OCI-LY3 (cell line): ENCODE results near the gene C1QTNF5.
A peak's percentile ranks its signal among the peaks of the same experiment; 100 is the strongest.

Source experiments
- H2AFZ ChIP-seq: fragments of 200-600, 300-600 bp; shearing (Covaris generic); 2 replicates; pipeline ENCODE4 v1.6.0; 2014; ENCODE audit warnings: antibody characterized with exemption, low read depth, low read length
- H3K27ac ChIP-seq: fragments of 200-600, 300-600 bp; sonication (generic); 2 replicates; pipeline ENCODE4 v1.5.1; 2014; ENCODE audit warnings: mild to moderate bottlenecking, low read length, moderate library complexity, mixed read lengths
- H3K27me3 ChIP-seq: fragments of 200-600, 300-600 bp; sonication (generic); 2 replicates; pipeline ENCODE4 v1.6.1; 2014; ENCODE audit warnings: low read depth, low read length, mixed read lengths
- H3K36me3 ChIP-seq: fragments of 200-600, 300-600 bp; sonication (generic); replicated peaks from 2 replicates; pipeline ENCODE3; 2014; ENCODE audit warnings: low read depth, low read length, mixed read lengths
- H3K4me1 ChIP-seq: fragments of 300-600, 200-600 bp; sonication (generic); 2 replicates; pipeline ENCODE4 v1.6.1; 2014; ENCODE audit warnings: low read length, mixed read lengths
- H3K4me2 ChIP-seq: fragments of 200-600, 300-600 bp; sonication (generic); 2 replicates; pipeline ENCODE4 v1.6.1; 2014; ENCODE audit warnings: low read length, mixed read lengths
- H3K4me3 ChIP-seq: fragments of 300-600, 200-600 bp; sonication (generic); 2 replicates; pipeline ENCODE4 v1.5.1; 2014; ENCODE audit warnings: antibody characterized with exemption, mild to moderate bottlenecking, low read length, moderate library complexity
- H3K79me2 ChIP-seq: fragments of 300-600, 200-600 bp; shearing (Covaris generic); 2 replicates; pipeline ENCODE4 v1.6.1; 2014; ENCODE audit warnings: mild to moderate bottlenecking, low read length, mixed read lengths
- H3K9ac ChIP-seq: fragments of 300-600, 200-600 bp; shearing (Covaris generic); 2 replicates; pipeline ENCODE4 v1.6.0; 2014; ENCODE audit warnings: mild to moderate bottlenecking, low read length, moderate library complexity
- H3K9me3 ChIP-seq: fragments of 200-600, 300-600 bp; shearing (Covaris generic); 2 replicates; pipeline ENCODE4 v1.6.1; 2014; ENCODE audit warnings: low read length, mixed read lengths; ENCODE audit not compliant: insufficient read depth
- H4K20me1 ChIP-seq: fragments of 200-600, 300-600 bp; sonication (generic); 2 replicates; pipeline ENCODE4 v1.6.1; 2016; ENCODE audit warnings: low read length, mixed read lengths; ENCODE audit not compliant: insufficient read depth
- CTCF ChIP-seq: fragments of 200-600, 300-600 bp; sonication (generic); IDR thresholded peaks from 2 replicates; pipeline ENCODE4 v1.5.1; 2014; ENCODE audit warnings: antibody characterized with exemption, low read length, low read depth
- EZH2phosphoT487 ChIP-seq: fragments of 200-600 bp; shearing (Covaris generic); IDR thresholded peaks from 2 replicates; pipeline ENCODE4 v1.6.1; 2018; ENCODE audit warnings: antibody characterized with exemption, mixed run types, low read depth

The C1QTNF5 gene

GRCh38 chr11:119320240-119320775, 20.4 kb downstream of the C1QTNF5 start:
- H3K27me3 ChIP-seq = peaks cover 14% of the 10 kb centered on the region
- H3K4me2 ChIP-seq = peak overlapping the region; percentile 100
- H2AFZ ChIP-seq = no peak overlapping the region
- H3K27ac ChIP-seq = peak overlapping the region; percentile 86
- H3K36me3 ChIP-seq = no peaks in the 10 kb centered on the region
- H3K9ac ChIP-seq = peak overlapping the region; percentile 89
- H3K9me3 ChIP-seq = no peaks in the 10 kb centered on the region
- peak overlapping the region; percentile 86 for H3K4me3 ChIP-seq
- TF ChIP-seq CTCF (no peak), EZH2phosphoT487 (no peak)
- no peaks in the 10 kb centered on the region for H3K79me2 ChIP-seq
- H3K4me1 ChIP-seq = peaks cover 62% of the 10 kb centered on the region
- no peaks in the 10 kb centered on the region for H4K20me1 ChIP-seq

DNA sequence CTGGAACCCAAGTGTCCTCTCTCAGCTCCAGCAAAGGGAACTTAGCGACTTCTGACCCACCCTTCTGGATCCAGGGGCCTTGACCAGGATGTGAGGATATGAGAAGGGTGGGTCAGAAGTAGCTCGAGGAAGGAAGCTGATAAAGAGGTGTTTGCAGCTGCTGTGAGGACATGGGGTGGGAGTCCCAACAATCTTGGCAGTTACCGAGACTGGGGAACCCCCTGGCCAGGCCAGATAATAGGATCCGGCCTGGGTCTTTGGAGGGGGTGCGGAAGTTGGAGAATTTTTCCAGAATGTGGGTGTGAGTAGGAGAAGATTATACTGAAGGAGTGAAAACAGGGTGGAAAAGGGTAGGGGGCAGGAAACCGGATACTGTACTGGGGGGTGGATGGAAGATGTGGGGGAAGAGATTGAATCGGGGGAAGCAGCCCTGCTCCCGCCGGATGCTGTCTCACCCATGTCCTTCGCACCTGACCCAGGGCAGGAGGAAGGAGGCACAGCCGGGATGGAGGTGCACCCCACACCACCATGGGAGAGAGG, 20.9 kb downstream of the C1QTNF5 start:
- TF ChIP-seq EZH2phosphoT487 = no peak
- TF ChIP-seq CTCF = no peak
- H3K36me3 ChIP-seq = no peaks in the 10 kb centered on the region
- H3K27ac ChIP-seq = peak overlapping the region; percentile 86
- no peak overlapping the region for H2AFZ ChIP-seq
- H3K9ac ChIP-seq = peak overlapping the region; percentile 89
- peaks cover 14% of the 10 kb centered on the region for H3K27me3 ChIP-seq
- peak overlapping the region; percentile 86 for H3K4me3 ChIP-seq
- H3K9me3 ChIP-seq = no peaks in the 10 kb centered on the region
- H3K4me1 ChIP-seq = peaks cover 63% of the 10 kb centered on the region
- no peaks in the 10 kb centered on the region for H4K20me1 ChIP-seq
- H3K4me2 ChIP-seq = peak overlapping the region; percentile 100
- no peaks in the 10 kb centered on the region for H3K79me2 ChIP-seq

GRCh38 chr11:119319136-119319699, 21.5 kb downstream of the C1QTNF5 start:
- peaks cover 63% of the 10 kb centered on the region for H3K4me1 ChIP-seq
- H3K9ac ChIP-seq = peak overlapping the region; percentile 89
- no peaks in the 10 kb centered on the region for H3K79me2 ChIP-seq
- peak overlapping the region; percentile 86 for H3K27ac ChIP-seq
- H3K36me3 ChIP-seq = no peaks in the 10 kb centered on the region
- H3K27me3 ChIP-seq = peaks cover 14% of the 10 kb centered on the region
- no peaks in the 10 kb centered on the region for H3K9me3 ChIP-seq
- peak overlapping the region; percentile 86 for H3K4me3 ChIP-seq
- peak overlapping the region; percentile 100 for H3K4me2 ChIP-seq
- H2AFZ ChIP-seq = peak overlapping the region; percentile 27; the same call in 1 of the 2 replicates
- H4K20me1 ChIP-seq = no peaks in the 10 kb centered on the region
- no peak for TF ChIP-seq CTCF
- TF ChIP-seq EZH2phosphoT487 = no peak

- Histone ChIP-seq H4K20me1 (no peaks in the 10 kb centered on the region), H3K9me3 (no peaks in the 10 kb centered on the region), H3K4me2 (peak overlapping the region; percentile 100), H3K4me1 (peaks cover 60% of the 10 kb centered on the region), H3K79me2 (no peaks in the 10 kb centered on the region), H3K9ac (peak overlapping the region; percentile 89), H3K27ac (peak overlapping the region; percentile 86), H3K36me3 (no peaks in the 10 kb centered on the region), H2AFZ (peak overlapping the region; percentile 27; the same call in 1 of the 2 replicates), H3K4me3 (peak overlapping the region; percentile 86), H3K27me3 (peaks cover 14% of the 10 kb centered on the region)
- no peak for TF ChIP-seq CTCF
- TF ChIP-seq EZH2phosphoT487 = no peak
Observed at GRCh38 chr11:119318240-119319135, 22.2 kb downstream of the C1QTNF5 start.
